GM13976 (cell line): ENCODE measurements around the gene LAG3.

Experiments used
- DNase-seq: peaks from one replicate; pipeline ENCODE4 v3.0.0; 2012; ENCODE audit warnings: low spot score
- CTCF ChIP-seq: IDR thresholded peaks from 2 replicates; pipeline ENCODE4 v1.5.1; 2012; ENCODE audit warnings: borderline replicate concordance, mild to moderate bottlenecking; ENCODE audit not compliant: insufficient read depth; ENCODE audit errors: extremely low read depth, missing control alignments, control extremely low read depth
- in situ Hi-C: fragments of 300-500 bp; cut with MboI; formaldehyde crosslinking; loops from one replicate; pipeline ENCODE4 v1.12.0; 2022; ENCODE audit warnings: low sequenced_read_pairs, mixed read lengths, inconsistent platforms; ENCODE audit not compliant: unreplicated experiment

LAG3 gene

GRCh38 chr12:6821591-6822425, 49.5 kb downstream of the LAG3 start, which contains the start of gene GPR162:
Gene GPR162 (plus strand): TSS chr12:6821821. CDS start chr12:6823899, 2,078 bp downstream.
- DNase-seq: no peak
- in situ Hi-C loops: loop anchor here (10.0 kb wide), 1 partner anchor 67 kb away; the partner anchor contains the start of gene MLF2
- TF ChIP-seq CTCF: no peak

- no peak for TF ChIP-seq CTCF
- no peak for DNase-seq
- in situ Hi-C loops: loop anchor here (10.0 kb wide), 1 partner anchor 68 kb away; the partner anchor contains the start of gene MLF2
Measured at GRCh38 chr12:6822426-6823135, 50.3 kb downstream of the LAG3 start.

- DNase-seq: no peak
- in situ Hi-C loops: loop anchor here (10.0 kb wide), 1 partner anchor 69 kb away; the partner anchor contains the start of gene MLF2
- no peak for TF ChIP-seq CTCF
Measured at GRCh38 chr12:6823182-6824084, 51.1 kb downstream of the LAG3 start.

- in situ Hi-C loops: loop anchor here (10.0 kb wide), 1 partner anchor 69 kb away; the partner anchor contains the start of gene MLF2
- no peak for TF ChIP-seq CTCF
- DNase-seq: no peak
Measured at GRCh38 chr12:6824085-6824775, 51.9 kb downstream of the LAG3 start.

- in situ Hi-C loops: loop anchor here (10.0 kb wide), 1 partner anchor 70 kb away; the partner anchor contains the start of gene MLF2
- no peak for TF ChIP-seq CTCF
- no peak for DNase-seq
Measured at GRCh38 chr12:6824901-6825381, 52.6 kb downstream of the LAG3 start.
